Left ventricle myocardium inferior (tissue), 1 donor: ENCODE measurements around the gene ST6GAL2. TPM values are rescaled to one million over a fixed set of nuclear protein-coding genes. Genes with fewer than 3 reads are reported as not detected.

Experiments used
- DNase-seq: peaks from one replicate; pipeline ENCODE4 v3.0.0-alpha.2; 2020
- H3K27ac ChIP-seq: fragments of 200-600 bp; replicated peaks from 2 replicates; pipeline ENCODE4 v1.8.0; 2021
- H3K27me3 ChIP-seq: fragments of 200-600 bp; 2 replicates; pipeline ENCODE4 v1.8.0; 2021; ENCODE audit warnings: low read depth
- H3K36me3 ChIP-seq: fragments of 200-600 bp; 2 replicates; pipeline ENCODE4 v1.8.0; 2021
- H3K4me1 ChIP-seq: fragments of 200-600 bp; 2 replicates; pipeline ENCODE4 v1.8.0; 2021
- H3K4me3 ChIP-seq: fragments of 200-600 bp; 2 replicates; pipeline ENCODE4 v1.8.0; 2021; ENCODE audit warnings: mild to moderate bottlenecking, moderate library complexity
- H3K9me3 ChIP-seq: fragments of 200-600 bp; replicated peaks from 2 replicates; pipeline ENCODE4 v1.8.0; 2021
- CTCF ChIP-seq: fragments of 200-600 bp; IDR thresholded peaks from 2 replicates; pipeline ENCODE4 v1.8.0; 2021; ENCODE audit warnings: antibody characterized with exemption, mild to moderate bottlenecking, borderline replicate concordance
- intact Hi-C: fragments of 100-400 bp; cut with micrococcal nuclease; formaldehyde crosslinking; loops from one replicate; pipeline ENCODE4 v1.11.0; 2022
- total RNA-seq: library from RNA; stranded (reverse); fragmentation: NEBNext Ultra II Directional; extraction: Animal tissue kit (Norgen Biotek cat#: 25700); gene quantifications from one replicate; pipeline ENCODE4 v1.2.1, GENCODE V29; 2021
- donor health status: DM: no; HTN: yes; CAD: no; lungs with severe emphysema.

Gene ST6GAL2
- total RNA-seq, 1 donor from 2014 or later = 0.41 TPM

GRCh38 chr2:106851881-106852501, 34.0 kb downstream of the ST6GAL2 start:
- Histone ChIP-seq H3K36me3 (no peaks in the 10 kb centered on the region), H3K4me1 (peaks cover 16% of the 10 kb centered on the region), H3K27ac (no peak overlapping the region), H3K4me3 (no peak overlapping the region), H3K9me3 (no peaks in the 10 kb centered on the region), H3K27me3 (no peaks in the 10 kb centered on the region)
- intact Hi-C loops = no loop called here
- TF ChIP-seq CTCF = no peak
- DNase-seq = no peak

- Histone ChIP-seq H3K27me3 (no peaks in the 10 kb centered on the region), H3K36me3 (no peaks in the 10 kb centered on the region), H3K4me3 (no peak overlapping the region), H3K27ac (no peak overlapping the region), H3K9me3 (no peaks in the 10 kb centered on the region), H3K4me1 (peaks cover 16% of the 10 kb centered on the region)
- DNase-seq = no peak
- intact Hi-C loops = no loop called here
- peak; percentile 31 for TF ChIP-seq CTCF
Observed at GRCh38 chr2:106851087-106851874, 34.7 kb downstream of the ST6GAL2 start.

GRCh38 chr2:106849253-106849652, 36.7 kb downstream of the ST6GAL2 start:
- no peak overlapping the region for H3K4me3 ChIP-seq
- no peaks in the 10 kb centered on the region for H3K36me3 ChIP-seq
- no peak for DNase-seq
- intact Hi-C loops = no loop called here
- no peaks in the 10 kb centered on the region for H3K27me3 ChIP-seq
- H3K9me3 ChIP-seq = no peaks in the 10 kb centered on the region
- no peak overlapping the region for H3K27ac ChIP-seq
- peaks cover 16% of the 10 kb centered on the region for H3K4me1 ChIP-seq
- TF ChIP-seq CTCF = no peak

- Histone ChIP-seq H3K4me3 (no peak overlapping the region), H3K4me1 (peaks cover 16% of the 10 kb centered on the region), H3K9me3 (no peaks in the 10 kb centered on the region), H3K36me3 (no peaks in the 10 kb centered on the region), H3K27me3 (no peaks in the 10 kb centered on the region), H3K27ac (no peak overlapping the region)
- no peak for TF ChIP-seq CTCF
- no peak for DNase-seq
- intact Hi-C loops = no loop called here
Observed at GRCh38 chr2:106847366-106847765, 38.6 kb downstream of the ST6GAL2 start.

GRCh38 chr2:106845716-106846115, 40.3 kb downstream of the ST6GAL2 start:
- H3K9me3 ChIP-seq = no peaks in the 10 kb centered on the region
- no peak for TF ChIP-seq CTCF
- H3K36me3 ChIP-seq = no peaks in the 10 kb centered on the region
- H3K27me3 ChIP-seq = no peaks in the 10 kb centered on the region
- DNase-seq = no peak
- H3K27ac ChIP-seq = no peak overlapping the region
- H3K4me3 ChIP-seq = no peak overlapping the region
- peaks cover 3% of the 10 kb centered on the region for H3K4me1 ChIP-seq
- intact Hi-C loops = no loop called here
